BLaER1 (cell line): ENCODE results near the gene SYT9.

Experiments used
- H3K27ac ChIP-seq: shearing (Covaris generic); formaldehyde crosslinking; 2 replicates; pipeline ENCODE4 v1.8.1; 2022
- H3K27me3 ChIP-seq: shearing (Covaris generic); formaldehyde crosslinking; 2 replicates; pipeline ENCODE4 v1.8.1; 2022
- H3K36me3 ChIP-seq: shearing (Covaris generic); formaldehyde crosslinking; 2 replicates; pipeline ENCODE4 v1.8.1; 2022
- H3K4me1 ChIP-seq: shearing (Covaris generic); formaldehyde crosslinking; 2 replicates; pipeline ENCODE4 v1.8.1; 2022
- H3K4me2 ChIP-seq: shearing (Covaris generic); formaldehyde crosslinking; 2 replicates; pipeline ENCODE4 v1.8.1; 2022
- H3K4me3 ChIP-seq: shearing (Covaris generic); formaldehyde crosslinking; 2 replicates; pipeline ENCODE4 v1.8.1; 2022
- H3K9ac ChIP-seq: shearing (Covaris generic); formaldehyde crosslinking; 2 replicates; pipeline ENCODE4 v1.8.1; 2022
- H3K9me3 ChIP-seq: shearing (Covaris generic); formaldehyde crosslinking; 2 replicates; pipeline ENCODE4 v1.8.1; 2022
- H4K20me1 ChIP-seq: shearing (Covaris generic); formaldehyde crosslinking; 2 replicates; pipeline ENCODE4 v1.8.1; 2022
- Cebpa-rat ChIP-seq: shearing (Covaris generic); IDR thresholded peaks from 2 replicates; pipeline ENCODE4 v1.8.1; 2022

SYT9 gene

DNA sequence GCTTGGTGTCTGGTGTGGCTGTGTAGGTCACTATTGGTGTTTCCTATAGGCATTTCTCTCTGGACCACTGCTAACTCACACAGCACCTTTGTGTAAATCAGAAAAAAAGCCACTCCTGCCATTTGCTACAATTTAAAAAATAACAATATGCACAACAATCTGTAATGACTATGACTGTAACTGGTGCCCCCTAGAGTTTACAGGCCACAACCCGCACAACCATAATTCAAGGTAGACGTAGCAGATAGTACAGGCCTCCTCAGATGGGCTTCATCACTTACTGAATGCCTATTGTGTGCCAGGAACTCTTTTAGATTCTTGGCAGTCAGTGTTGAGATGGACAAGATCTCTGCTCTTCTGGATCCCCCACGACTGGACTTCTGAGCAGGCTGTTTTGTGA is 47.7 kb downstream of the SYT9 start:
- Histone ChIP-seq H4K20me1 (no peaks in the 10 kb centered on the region), H3K4me2 (no peak overlapping the region), H3K36me3 (no peaks in the 10 kb centered on the region), H3K9me3 (no peaks in the 10 kb centered on the region), H3K9ac (no peak overlapping the region), H3K27me3 (no peaks in the 10 kb centered on the region), H3K27ac (no peak overlapping the region), H3K4me1 (no peaks in the 10 kb centered on the region), H3K4me3 (no peak overlapping the region)
- TF ChIP-seq Cebpa-rat, result no peak

DNA sequence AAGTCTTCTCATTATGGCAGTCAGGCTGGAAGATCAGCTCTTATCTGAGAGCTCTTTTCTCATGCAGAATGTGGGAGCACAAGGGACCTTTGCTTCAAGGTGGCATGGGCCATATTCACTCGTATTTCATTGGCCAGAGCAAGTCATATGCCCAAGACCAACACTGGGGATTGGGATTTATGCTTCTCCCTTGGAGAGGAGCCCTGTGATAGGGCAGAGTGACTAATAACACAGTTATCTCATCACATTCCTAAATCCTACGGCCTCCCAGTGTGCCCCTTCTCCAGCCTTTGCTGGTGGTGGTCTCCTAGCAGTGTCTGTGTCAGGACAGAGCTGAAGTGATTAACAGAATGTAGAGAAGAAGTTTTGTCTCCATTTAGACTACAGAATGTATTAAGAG is 48.6 kb downstream of the SYT9 start:
- Histone ChIP-seq H3K27ac (no peak overlapping the region), H3K4me2 (no peak overlapping the region), H3K4me1 (no peaks in the 10 kb centered on the region), H3K36me3 (no peaks in the 10 kb centered on the region), H4K20me1 (no peaks in the 10 kb centered on the region), H3K4me3 (no peak overlapping the region), H3K27me3 (no peaks in the 10 kb centered on the region), H3K9ac (no peak overlapping the region), H3K9me3 (no peaks in the 10 kb centered on the region)
- no peak for TF ChIP-seq Cebpa-rat

GRCh38 chr11:7303146-7303545 is 51.4 kb downstream of the SYT9 start:
- Histone ChIP-seq H3K4me3 (no peak overlapping the region), H3K4me2 (no peak overlapping the region), H3K27ac (no peak overlapping the region), H3K36me3 (no peaks in the 10 kb centered on the region), H3K27me3 (no peaks in the 10 kb centered on the region), H3K4me1 (no peaks in the 10 kb centered on the region), H3K9ac (no peak overlapping the region), H4K20me1 (no peaks in the 10 kb centered on the region), H3K9me3 (no peaks in the 10 kb centered on the region)
- no peak for TF ChIP-seq Cebpa-rat

DNA sequence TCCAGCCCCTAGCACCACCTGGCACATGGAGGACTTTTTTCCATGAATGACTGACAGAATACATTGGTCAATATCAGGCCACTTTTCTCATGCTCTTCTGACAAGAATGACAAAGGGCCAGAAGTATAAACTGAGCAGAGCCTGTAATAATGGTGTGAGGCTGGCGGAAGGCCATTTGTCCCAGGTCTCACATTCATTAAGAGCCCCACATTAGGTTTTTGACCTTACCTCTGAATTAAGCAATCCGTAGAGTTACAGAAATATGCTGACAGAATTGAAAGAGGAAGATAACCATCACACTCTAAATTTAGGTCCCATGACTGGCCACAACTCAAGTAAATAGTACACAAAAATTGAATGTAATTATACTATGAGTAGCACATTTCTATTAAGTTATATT is 55.2 kb downstream of the SYT9 start:
- H3K27me3 ChIP-seq, result no peaks in the 10 kb centered on the region
- H3K4me1 ChIP-seq, result no peaks in the 10 kb centered on the region
- no peak overlapping the region for H3K9ac ChIP-seq
- no peaks in the 10 kb centered on the region for H3K36me3 ChIP-seq
- no peaks in the 10 kb centered on the region for H3K9me3 ChIP-seq
- H3K4me3 ChIP-seq, result no peak overlapping the region
- no peak overlapping the region for H3K27ac ChIP-seq
- H4K20me1 ChIP-seq, result no peaks in the 10 kb centered on the region
- TF ChIP-seq Cebpa-rat, result no peak
- no peak overlapping the region for H3K4me2 ChIP-seq

GRCh38 chr11:7307836-7308235 is 56.1 kb downstream of the SYT9 start:
- Histone ChIP-seq H3K4me3 (no peak overlapping the region), H3K27me3 (no peaks in the 10 kb centered on the region), H3K27ac (no peak overlapping the region), H3K9me3 (no peaks in the 10 kb centered on the region), H4K20me1 (no peaks in the 10 kb centered on the region), H3K36me3 (no peaks in the 10 kb centered on the region), H3K4me2 (no peak overlapping the region), H3K4me1 (no peaks in the 10 kb centered on the region), H3K9ac (no peak overlapping the region)
- no peak for TF ChIP-seq Cebpa-rat

DNA sequence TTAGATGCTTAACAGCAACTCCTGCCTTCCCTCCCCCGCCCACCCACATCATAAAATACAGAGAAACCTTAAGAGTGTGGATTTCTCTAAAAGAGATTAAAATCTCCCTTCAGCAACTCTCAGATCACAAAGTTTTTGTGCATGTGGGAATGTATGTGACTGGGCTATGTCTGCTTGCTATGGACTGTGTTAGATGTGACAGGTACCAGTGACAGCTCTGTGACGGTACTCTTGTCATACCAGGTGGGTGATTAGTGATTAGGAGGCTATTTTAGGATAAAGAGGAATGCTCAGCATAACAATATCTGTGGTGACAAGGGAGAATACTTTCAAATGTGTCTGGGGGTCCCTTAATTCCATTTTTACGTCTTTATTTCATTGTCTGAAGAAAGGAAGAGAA is 60.2 kb downstream of the SYT9 start:
- no peak overlapping the region for H3K27ac ChIP-seq
- H3K4me3 ChIP-seq, result no peak overlapping the region
- H3K27me3 ChIP-seq, result no peaks in the 10 kb centered on the region
- no peaks in the 10 kb centered on the region for H3K9me3 ChIP-seq
- no peak for TF ChIP-seq Cebpa-rat
- no peak overlapping the region for H3K4me2 ChIP-seq
- H3K9ac ChIP-seq, result no peak overlapping the region
- no peaks in the 10 kb centered on the region for H3K36me3 ChIP-seq
- H3K4me1 ChIP-seq, result no peaks in the 10 kb centered on the region
- H4K20me1 ChIP-seq, result no peaks in the 10 kb centered on the region

GRCh38 chr11:7314811-7315604 is 63.3 kb downstream of the SYT9 start:
- Histone ChIP-seq H4K20me1 (no peaks in the 10 kb centered on the region), H3K4me3 (no peak overlapping the region), H3K27me3 (no peaks in the 10 kb centered on the region), H3K9me3 (no peaks in the 10 kb centered on the region), H3K9ac (no peak overlapping the region), H3K4me1 (no peaks in the 10 kb centered on the region), H3K27ac (no peak overlapping the region), H3K4me2 (no peak overlapping the region), H3K36me3 (no peaks in the 10 kb centered on the region)
- TF ChIP-seq Cebpa-rat, result no peak

DNA sequence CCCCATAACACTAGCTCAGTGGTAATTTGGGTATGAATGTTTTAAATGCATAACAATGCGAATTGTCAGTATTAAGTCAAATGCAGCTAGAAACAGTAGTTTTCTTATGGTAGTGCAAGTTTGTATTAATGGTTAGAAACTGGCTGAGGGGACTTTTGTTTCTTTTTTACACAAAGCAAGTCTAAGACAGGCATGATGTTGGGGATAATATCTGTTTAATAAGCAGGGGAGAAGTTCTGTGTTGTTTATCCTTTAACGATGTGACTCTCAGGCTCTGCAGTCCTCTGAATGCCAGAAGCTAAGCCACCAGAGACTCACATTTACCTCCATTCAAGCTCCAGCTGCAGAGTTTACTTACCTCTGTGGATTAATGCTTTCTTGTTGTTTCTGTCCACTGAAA is 67.8 kb downstream of the SYT9 start:
- H3K4me1 ChIP-seq, result no peaks in the 10 kb centered on the region
- H3K27ac ChIP-seq, result no peak overlapping the region
- TF ChIP-seq Cebpa-rat, result no peak
- H3K4me2 ChIP-seq, result no peak overlapping the region
- no peaks in the 10 kb centered on the region for H3K9me3 ChIP-seq
- H3K27me3 ChIP-seq, result no peaks in the 10 kb centered on the region
- H4K20me1 ChIP-seq, result no peaks in the 10 kb centered on the region
- H3K36me3 ChIP-seq, result no peaks in the 10 kb centered on the region
- H3K9ac ChIP-seq, result no peak overlapping the region
- no peak overlapping the region for H3K4me3 ChIP-seq

GRCh38 chr11:7320306-7320705 is 68.6 kb downstream of the SYT9 start:
- Histone ChIP-seq H3K4me3 (no peak overlapping the region), H3K9ac (no peak overlapping the region), H3K27ac (no peak overlapping the region), H3K9me3 (no peaks in the 10 kb centered on the region), H4K20me1 (no peaks in the 10 kb centered on the region), H3K27me3 (no peaks in the 10 kb centered on the region), H3K36me3 (no peaks in the 10 kb centered on the region), H3K4me2 (no peak overlapping the region), H3K4me1 (no peaks in the 10 kb centered on the region)
- TF ChIP-seq Cebpa-rat, result no peak

GRCh38 chr11:7321473-7322450 is 70.1 kb downstream of the SYT9 start:
- Histone ChIP-seq H3K36me3 (no peaks in the 10 kb centered on the region), H3K4me1 (no peaks in the 10 kb centered on the region), H3K9ac (no peak overlapping the region)

More at GRCh38 chr11:7321473-7322450, 70.1 kb downstream of the SYT9 start:
- Histone ChIP-seq H4K20me1 (no peaks in the 10 kb centered on the region), H3K27ac (no peak overlapping the region), H3K9me3 (no peaks in the 10 kb centered on the region), H3K27me3 (no peaks in the 10 kb centered on the region), H3K4me2 (no peak overlapping the region), H3K4me3 (no peak overlapping the region)
- no peak for TF ChIP-seq Cebpa-rat
